IPS-18c (cell line): ENCODE measurements around the gene SUMO2.
"Not testable (repeated sequence)": the region's sequence is repeated elsewhere in the genome, so short reads cannot be mapped to it uniquely, and the experiment has no call there.

Experiments
- H3K4me3 ChIP-seq: 2 replicates; pipeline ENCODE4 v1.7.0; 2013; ENCODE audit warnings: low read depth, mild to moderate bottlenecking, low read length, moderate library complexity; ENCODE audit not compliant: insufficient read depth
- H3K9me3 ChIP-seq: one replicate; pipeline ENCODE4 v1.6.1; 2013; ENCODE audit warnings: mild to moderate bottlenecking, low read length, moderate library complexity; ENCODE audit not compliant: control insufficient read depth, insufficient read depth

SUMO2 gene

GRCh38 chr17:75191584-75191983 is 8.8 kb upstream of the SUMO2 start:
- H3K9me3 ChIP-seq = no peaks in the 10 kb centered on the region
- no peak overlapping the region for H3K4me3 ChIP-seq

DNA sequence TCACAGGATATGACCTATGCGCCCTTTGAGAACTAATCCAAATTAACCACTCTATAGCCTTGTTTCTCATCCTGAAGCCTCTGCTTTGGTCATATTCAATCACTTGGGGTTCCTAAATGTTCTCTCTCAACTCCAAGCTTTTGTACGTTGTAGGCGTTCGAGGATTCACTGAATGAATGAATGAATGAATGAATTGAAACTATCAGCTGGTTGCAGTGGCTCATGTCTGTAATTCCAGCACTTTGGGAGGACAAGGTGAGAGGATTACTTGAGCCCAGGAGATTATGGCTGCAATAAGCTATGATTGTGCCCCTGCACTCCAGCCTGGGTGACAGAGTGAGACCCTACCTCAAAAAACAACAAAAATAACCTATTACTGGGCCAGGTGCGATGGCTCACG is 5.9 kb upstream of the SUMO2 start:
- H3K4me3 ChIP-seq = no peak overlapping the region
- no peaks in the 10 kb centered on the region for H3K9me3 ChIP-seq

DNA sequence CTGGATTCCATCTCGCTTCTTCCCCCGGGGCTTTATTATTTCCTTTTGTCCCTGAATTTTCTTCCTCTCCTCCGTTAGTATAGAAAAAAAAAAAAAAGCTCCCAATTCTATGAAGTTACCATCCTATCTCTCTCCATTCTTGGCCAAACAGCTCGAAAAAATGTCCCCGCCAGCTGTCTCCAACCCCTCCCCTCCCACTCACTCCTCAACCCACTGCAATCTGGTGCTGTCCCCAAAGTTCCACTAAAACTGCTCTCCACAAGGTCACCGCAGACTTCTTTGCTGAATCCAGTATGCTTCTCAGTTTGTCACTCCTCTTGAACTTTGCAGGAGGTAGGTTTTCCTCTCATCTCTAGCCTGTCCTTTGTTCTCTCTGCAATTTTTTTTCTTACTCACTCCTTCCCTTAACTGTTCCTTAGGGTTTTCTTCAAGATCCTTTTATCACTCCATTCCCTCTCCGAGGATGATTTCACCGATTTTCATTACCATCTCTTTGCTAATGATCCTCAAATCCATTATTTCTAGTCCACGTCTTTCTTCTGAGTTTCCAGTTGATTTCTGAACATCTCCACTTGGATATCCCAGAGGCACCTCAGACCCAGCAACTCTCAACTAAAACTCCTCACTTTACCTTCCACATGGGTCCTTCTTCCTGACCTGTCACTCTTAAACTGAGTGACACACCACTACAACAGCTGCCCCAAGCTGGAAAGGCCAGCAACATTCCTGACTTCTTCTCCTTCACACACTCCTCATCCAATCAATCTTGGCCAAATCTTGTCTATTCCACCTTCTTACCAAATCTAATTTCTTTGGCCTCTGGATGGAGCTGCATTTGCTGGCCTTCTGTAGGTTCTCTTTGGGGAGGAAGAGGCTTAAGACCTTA is 1.5 kb upstream of the SUMO2 start:
- Histone ChIP-seq H3K4me3 (no peak overlapping the region), H3K9me3 (no peaks in the 10 kb centered on the region)

- Histone ChIP-seq H3K4me3 (peak overlapping the region; percentile 96), H3K9me3 (no peaks in the 10 kb centered on the region)
Observed at GRCh38 chr17:75182319-75182568, 515 bp downstream of the SUMO2 start.

DNA sequence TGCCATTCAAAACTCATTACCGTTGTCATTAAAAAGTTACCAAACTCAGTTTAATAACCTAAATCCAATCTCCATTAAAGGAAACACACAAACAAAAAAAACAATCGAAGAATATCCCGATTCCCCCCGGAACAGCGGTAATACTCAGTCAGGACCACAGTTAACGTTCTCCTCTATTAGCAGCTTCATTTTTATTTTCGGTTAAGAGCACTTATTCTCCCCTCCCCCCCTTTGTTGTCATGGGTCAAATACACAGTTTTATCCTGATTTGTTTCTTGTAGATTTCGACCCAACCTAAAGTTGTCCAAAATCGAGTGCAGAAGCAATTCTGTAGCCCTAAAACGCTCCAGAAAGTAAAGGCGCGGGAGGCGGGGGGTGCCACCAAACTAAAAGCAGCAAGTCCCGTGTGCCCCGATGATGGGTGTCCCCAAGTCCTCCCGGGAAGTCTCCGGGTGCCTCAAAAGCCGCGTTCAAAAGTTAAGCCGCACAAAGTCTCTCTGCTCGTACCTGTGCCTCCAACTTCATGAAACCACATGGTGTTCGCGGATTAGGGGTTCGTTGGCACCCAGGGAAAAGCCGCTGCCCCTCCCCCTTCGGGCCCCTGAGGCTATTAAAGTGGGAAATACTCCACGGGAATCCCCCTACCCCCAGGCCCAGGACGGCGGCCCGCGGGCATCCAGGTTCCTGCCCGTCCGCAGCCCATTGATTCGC is 996 bp downstream of the SUMO2 start:
- Histone ChIP-seq H3K4me3 (peak overlapping the region; percentile 96), H3K9me3 (no peaks in the 10 kb centered on the region)

DNA sequence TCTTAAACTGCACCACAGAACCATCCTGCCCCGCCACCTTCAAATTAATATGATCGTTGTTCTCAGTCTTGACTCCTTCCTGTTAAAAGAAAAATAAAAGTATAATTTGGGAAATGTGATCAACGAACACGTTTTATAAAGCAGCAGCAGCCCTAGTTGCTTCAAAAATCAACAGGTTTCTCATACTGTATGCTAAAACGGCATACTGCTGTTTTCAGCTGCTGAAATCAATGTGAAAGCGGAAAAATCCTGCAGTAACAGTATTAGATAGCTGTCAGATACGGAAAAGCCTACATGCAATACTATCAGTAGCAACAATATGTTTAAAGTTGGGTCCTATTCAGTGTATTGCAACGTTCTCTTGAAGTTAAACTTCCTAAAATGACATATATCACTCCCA is 1.6 kb downstream of the SUMO2 start:
- peak overlapping the region; percentile 96 for H3K4me3 ChIP-seq
- H3K9me3 ChIP-seq = no peaks in the 10 kb centered on the region

DNA sequence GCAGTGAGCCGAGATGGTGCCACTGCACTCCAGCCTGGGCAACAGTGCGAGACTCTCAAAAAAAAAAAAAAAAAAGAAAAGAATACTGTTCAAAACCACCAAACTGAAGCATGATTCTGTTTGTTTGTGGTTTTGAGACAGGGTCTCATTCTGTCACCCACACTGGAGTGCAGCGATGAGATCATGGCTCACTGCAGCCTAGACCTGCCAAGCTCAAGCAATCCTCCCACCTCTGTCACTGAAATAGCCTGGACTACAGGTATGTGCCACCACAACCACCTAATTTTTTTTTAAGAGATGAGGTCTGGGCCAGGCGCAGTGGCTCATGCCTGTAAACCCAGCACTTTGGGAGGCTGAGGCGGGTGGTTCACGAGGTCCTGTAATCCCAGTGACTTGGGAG is 4.3 kb downstream of the SUMO2 start:
- H3K4me3 ChIP-seq = no peak overlapping the region

DNA sequence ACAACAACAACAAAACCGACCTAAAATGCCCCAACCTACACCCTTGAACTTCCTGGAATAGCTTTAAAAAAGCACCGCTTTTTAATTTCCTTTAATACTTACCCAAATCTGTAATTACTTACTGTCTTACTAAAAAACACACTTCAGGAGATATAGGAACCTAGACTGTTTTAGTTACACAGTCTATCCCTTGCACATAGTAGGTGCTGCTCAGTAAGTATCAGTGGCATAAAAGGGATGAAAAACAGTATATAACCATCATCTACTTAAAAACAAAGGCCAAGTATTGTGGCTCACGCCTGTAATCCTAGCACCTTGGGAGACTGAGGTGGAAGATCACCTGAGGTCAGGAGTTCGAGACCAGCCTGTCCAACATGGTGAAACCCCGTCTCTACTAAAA is 6.1 kb downstream of the SUMO2 start:
- Histone ChIP-seq H3K4me3 (no peak overlapping the region), H3K9me3 (no peaks in the 10 kb centered on the region)

More for the DNA sequence above, 4.3 kb downstream of the SUMO2 start:
- no peaks in the 10 kb centered on the region for H3K9me3 ChIP-seq

DNA sequence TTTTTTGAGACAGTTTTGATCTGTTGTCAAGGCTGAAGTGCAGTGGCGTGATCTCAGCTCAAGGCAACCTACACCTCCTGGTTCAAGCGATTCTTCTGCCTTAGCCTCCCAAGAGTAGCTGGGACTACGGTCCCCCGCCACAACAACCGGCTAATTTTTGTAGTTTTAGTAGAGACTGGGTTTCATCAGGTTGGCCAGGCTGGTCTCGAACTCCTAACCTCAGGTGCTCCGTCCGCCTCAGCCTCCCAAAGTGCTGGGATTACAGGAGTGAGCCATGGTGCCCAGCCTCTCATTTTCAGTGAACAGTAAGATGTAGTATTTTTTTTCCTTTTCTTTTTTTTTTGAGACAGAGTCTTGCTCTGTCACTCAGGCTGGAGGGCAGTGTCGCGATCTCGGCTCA is 7.8 kb downstream of the SUMO2 start:
- Histone ChIP-seq H3K4me3 (no peak overlapping the region), H3K9me3 (no peaks in the 10 kb centered on the region)

DNA sequence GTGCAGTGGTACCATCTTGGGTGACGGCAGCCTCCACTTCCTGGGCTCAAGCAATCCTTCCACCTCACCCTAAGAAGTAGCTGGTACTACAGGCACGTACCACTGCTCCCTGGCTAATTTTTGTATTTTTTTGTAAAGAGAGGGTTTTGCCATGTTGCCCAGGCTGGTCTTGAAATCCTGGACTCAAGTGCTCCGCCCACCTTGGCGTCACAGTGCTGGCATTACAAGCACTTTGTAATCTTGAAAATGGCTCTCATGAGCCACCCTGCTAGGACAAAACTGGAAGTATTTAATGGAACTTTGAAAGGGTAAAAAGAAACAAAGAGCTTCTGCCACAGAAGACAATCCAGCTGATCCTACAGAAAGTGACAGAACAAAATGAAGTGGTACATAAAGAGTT is 9.2 kb downstream of the SUMO2 start:
- H3K9me3 ChIP-seq = no peaks in the 10 kb centered on the region
- H3K4me3 ChIP-seq = no peak overlapping the region

- H3K9me3 ChIP-seq = no peaks in the 10 kb centered on the region
- no peak overlapping the region for H3K4me3 ChIP-seq
Observed at GRCh38 chr17:75168998-75169397, 13.8 kb downstream of the SUMO2 start.

- H3K4me3 ChIP-seq, H3K9me3 ChIP-seq: not testable (repeated sequence)
Observed at GRCh38 chr17:75164606-75165005, 18.2 kb downstream of the SUMO2 start.

DNA sequence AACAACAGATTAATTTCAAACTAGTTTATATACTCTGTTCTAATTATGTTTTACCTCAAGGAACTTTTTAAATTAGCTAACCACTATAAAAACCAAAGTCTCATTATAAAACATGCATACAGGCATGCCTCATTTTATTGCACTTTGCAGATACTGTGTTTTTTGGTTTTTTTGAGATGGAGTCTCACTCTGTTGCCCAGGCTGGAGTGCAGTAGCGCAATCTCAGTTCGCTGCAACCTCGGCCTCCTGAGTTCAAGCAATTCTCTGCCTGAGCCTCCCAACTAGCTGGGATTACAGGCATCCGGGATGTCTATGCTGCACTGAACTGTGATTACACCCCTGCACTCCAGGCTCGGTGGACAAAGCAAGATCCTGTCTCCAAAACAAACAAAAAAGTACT is 19.7 kb downstream of the SUMO2 start:
- H3K4me3 ChIP-seq = no peak overlapping the region
- no peaks in the 10 kb centered on the region for H3K9me3 ChIP-seq

GRCh38 chr17:75160211-75160610 is 22.5 kb downstream of the SUMO2 start:
- Histone ChIP-seq H3K9me3 (no peaks in the 10 kb centered on the region), H3K4me3 (no peak overlapping the region)

- H3K9me3 ChIP-seq = no peaks in the 10 kb centered on the region
Observed at GRCh38 chr17:75159196-75160031, 23.3 kb downstream of the SUMO2 start.

GRCh38 chr17:75158480-75158879 is 24.3 kb downstream of the SUMO2 start:
- H3K4me3 ChIP-seq, H3K9me3 ChIP-seq: not testable (repeated sequence)

More at GRCh38 chr17:75159196-75160031, 23.3 kb downstream of the SUMO2 start:
- no peak overlapping the region for H3K4me3 ChIP-seq

DNA sequence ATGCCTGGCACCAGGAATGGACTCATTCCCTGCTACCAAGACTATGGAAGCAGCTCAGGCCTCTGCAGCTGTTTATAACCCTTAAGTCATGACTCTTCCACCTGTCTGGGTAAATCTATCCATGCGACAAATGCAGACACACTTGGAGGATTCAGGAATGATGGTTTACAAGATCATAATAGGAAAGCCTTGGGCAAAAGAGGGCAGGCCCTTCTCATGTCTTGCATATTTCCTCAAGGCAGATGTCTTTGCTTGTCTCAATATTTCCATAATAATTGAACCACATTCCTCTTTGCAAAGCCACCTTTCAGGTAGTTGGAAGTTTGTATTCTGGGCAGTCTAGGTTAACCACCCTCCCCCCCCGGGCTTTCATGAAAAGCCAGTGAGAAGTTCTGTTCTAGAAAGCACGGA is 27.6 kb downstream of the SUMO2 start:
- peak overlapping the region; percentile 9 for H3K4me3 ChIP-seq
- H3K9me3 ChIP-seq = no peaks in the 10 kb centered on the region
